Activated B cell treated with CpG ODN at 0.5 μM for 24 hours (primary cell): ENCODE results near the gene SCLY. TPM values are rescaled to one million over a fixed set of nuclear protein-coding genes. Genes with fewer than 3 reads are reported as not detected.

ENCODE experiments used
- ATAC-seq: fragments of 200-7000 bp; cut with Tn5 transposase; one replicate; pipeline ENCODE4 v1.10.0; 2021; ENCODE audit warnings: low read depth, mild to moderate bottlenecking, moderate library complexity
- CTCF ChIA-PET: fragments of 350-600 bp; sonication (Branson Sonifier 250); formaldehyde crosslinking; loops from one replicate; lab custom pipeline; 2021; ENCODE audit warnings: antibody characterized with exemption; lab: Charles Lee
- POLR2A ChIA-PET: fragments of 350-600 bp; sonication (Branson Sonifier 250); formaldehyde crosslinking; loops from one replicate; lab custom pipeline; 2021; ENCODE audit warnings: antibody characterized with exemption; lab: Charles Lee
- DNase-seq: peaks from one replicate; pipeline ENCODE4 v3.0.0; 2022
- H3K27ac Mint-ChIP-seq: one replicate; pipeline ENCODE4 v1.8.0; 2020; ENCODE audit warnings: mixed read lengths
- H3K27me3 Mint-ChIP-seq: one replicate; pipeline ENCODE4 v1.8.0; 2021; ENCODE audit warnings: mixed read lengths
- H3K36me3 Mint-ChIP-seq: one replicate; pipeline ENCODE4 v1.8.0; 2021; ENCODE audit warnings: low read depth, mixed read lengths
- H3K4me1 Mint-ChIP-seq: one replicate; pipeline ENCODE4 v1.8.0; 2021; ENCODE audit warnings: mixed read lengths
- H3K4me3 Mint-ChIP-seq: one replicate; pipeline ENCODE4 v1.8.0; 2020; ENCODE audit warnings: mild to moderate bottlenecking, mixed read lengths
- H3K9me3 Mint-ChIP-seq: one replicate; pipeline ENCODE4 v1.8.0; 2020; ENCODE audit warnings: mixed read lengths
- intact Hi-C: fragments of 100-400 bp; cut with micrococcal nuclease; formaldehyde crosslinking; loops from one replicate; pipeline ENCODE4 v1.15.1; 2024
- total RNA-seq: library from RNA; stranded (reverse); gene quantifications from 2 replicates; pipeline ENCODE4 v1.2.3, GENCODE V29; 2022
- TF ChIP-seq, protein P1 (sequence below): fragments of 200-600 bp; IDR thresholded peaks from one replicate; pipeline ENCODE4 v1.8.0; 2022; ENCODE audit warnings: antibody characterized with exemption, mild to moderate bottlenecking

The SCLY gene
- total RNA-seq, 1 donor from 2014 or later, result 26.9 TPM

DNA sequence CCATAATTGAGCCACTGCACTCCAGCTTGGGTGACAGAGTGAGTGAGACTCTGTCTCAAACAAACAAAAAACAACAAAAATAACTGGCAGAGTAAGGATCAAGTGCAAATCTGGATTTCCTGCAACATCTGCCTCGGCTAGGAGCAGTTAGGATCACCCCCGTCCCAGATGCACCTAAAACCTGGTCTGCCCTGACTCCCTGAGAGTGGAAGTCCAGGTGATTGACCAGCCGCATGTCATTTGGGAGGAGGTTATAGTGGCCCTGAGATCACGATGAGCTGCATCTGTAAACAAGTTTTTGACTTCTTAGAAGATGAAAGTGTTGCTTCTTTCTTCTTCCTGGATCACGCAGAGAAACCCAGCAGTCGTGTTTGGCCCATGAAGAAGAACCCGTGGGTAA lies 34.3 kb downstream of the SCLY start:
- Mint-ChIP-seq H3K4me1 (peaks cover 19% of the 10 kb centered on the region), H3K9me3 (no peaks in the 10 kb centered on the region), H3K36me3 (peaks cover 10% of the 10 kb centered on the region), H3K27me3 (no peaks in the 10 kb centered on the region), H3K27ac (no peak overlapping the region), H3K4me3 (no peak overlapping the region)
- TF ChIP-seq, protein P1, sequence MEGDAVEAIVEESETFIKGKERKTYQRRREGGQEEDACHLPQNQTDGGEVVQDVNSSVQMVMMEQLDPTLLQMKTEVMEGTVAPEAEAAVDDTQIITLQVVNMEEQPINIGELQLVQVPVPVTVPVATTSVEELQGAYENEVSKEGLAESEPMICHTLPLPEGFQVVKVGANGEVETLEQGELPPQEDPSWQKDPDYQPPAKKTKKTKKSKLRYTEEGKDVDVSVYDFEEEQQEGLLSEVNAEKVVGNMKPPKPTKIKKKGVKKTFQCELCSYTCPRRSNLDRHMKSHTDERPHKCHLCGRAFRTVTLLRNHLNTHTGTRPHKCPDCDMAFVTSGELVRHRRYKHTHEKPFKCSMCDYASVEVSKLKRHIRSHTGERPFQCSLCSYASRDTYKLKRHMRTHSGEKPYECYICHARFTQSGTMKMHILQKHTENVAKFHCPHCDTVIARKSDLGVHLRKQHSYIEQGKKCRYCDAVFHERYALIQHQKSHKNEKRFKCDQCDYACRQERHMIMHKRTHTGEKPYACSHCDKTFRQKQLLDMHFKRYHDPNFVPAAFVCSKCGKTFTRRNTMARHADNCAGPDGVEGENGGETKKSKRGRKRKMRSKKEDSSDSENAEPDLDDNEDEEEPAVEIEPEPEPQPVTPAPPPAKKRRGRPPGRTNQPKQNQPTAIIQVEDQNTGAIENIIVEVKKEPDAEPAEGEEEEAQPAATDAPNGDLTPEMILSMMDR, result no peak
- ChIA-PET POLR2A (no interaction called here), CTCF (no interaction called here)
- ATAC-seq (no peak), DNase-seq (no peak)
- intact Hi-C loops, result no loop called here

DNA sequence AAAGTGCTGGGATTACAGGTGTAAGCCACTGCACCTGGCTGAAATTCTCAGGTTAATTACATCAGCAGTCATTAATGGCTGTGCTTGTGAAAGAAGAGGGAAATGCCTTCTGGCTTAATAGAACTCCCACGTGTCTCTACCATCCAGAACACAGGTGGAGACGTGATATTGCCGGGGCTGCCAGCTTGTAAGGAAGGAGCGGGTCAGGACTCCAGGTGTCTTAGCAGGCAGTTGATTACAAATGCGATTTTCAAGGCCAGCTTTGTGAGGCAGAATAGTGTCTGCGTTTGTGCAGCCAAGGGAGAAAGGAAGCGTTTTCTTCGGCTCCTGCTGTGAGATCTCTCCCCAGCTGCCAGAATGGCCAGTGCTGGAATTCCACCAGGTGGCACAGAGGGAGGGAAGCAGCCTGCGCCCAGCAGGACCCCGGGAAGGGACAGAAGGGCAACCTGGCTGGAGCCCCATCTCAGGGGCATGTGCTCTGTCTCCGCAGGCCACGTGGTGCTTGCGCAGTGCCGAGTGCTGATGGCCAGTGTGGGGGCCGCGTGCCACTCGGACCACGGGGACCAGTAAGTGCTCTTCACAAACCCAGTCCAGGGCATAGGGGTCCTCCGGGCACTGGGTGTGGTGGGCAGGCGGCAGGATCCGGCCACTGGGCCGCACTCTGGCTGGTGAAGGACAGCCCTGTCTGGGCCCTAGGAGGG lies 35.7 kb downstream of the SCLY start:
- POLR2A ChIA-PET, result no interaction called here

DNA sequence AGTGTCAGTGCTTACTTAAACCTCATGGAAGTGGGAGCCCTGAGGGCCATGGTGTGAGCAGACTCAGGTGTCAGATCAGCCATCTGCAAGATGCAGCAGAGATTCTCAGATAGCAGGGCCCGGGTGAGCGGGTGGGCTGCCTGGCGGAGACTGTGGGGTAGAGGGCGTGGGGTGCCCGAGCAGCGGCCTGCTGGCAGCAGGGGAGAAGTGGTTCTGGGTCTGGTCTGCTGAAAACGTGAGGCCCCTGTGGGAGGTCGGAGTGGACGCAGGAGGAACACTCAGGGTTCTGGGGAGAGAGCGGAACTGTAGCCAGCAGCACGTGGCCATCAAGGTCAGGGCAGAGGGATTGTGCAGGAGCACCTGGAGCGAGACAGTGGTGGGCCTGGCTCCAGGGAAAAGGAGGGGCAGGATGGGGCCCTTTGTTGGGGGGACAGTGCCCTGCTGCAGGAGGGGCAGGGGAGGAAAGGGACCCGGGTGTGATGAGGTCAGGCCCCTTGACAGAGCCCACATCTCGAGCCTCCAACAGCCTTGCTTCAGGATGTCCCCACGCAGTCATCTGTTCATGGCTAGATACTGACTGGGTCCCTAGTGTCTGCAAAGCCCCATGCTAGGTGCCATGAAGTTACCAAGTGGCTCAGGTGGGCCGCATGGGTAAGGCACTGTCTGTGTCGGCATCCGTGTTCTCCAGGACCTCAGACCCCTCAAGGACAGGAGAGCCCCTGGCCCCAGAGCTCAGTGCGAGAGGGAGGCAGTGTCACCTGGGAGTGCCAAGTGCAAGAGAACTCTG lies 36.6 kb downstream of the SCLY start:
- ATAC-seq (no peak), DNase-seq (no peak)
- H3K9me3 Mint-ChIP-seq, result no peaks in the 10 kb centered on the region
- peaks cover 19% of the 10 kb centered on the region for H3K4me1 Mint-ChIP-seq
- CTCF ChIA-PET, result no interaction called here
- POLR2A ChIA-PET, result interaction anchor here (2.0 kb wide), 1 partner anchor 37 kb away, joined by 7 read pairs; the partner anchor contains the start of gene SCLY
- H3K27me3 Mint-ChIP-seq, result no peaks in the 10 kb centered on the region
- no peak overlapping the region for H3K4me3 Mint-ChIP-seq
- TF ChIP-seq, protein P1, result no peak
- H3K27ac Mint-ChIP-seq, result no peak overlapping the region
- peaks cover 10% of the 10 kb centered on the region for H3K36me3 Mint-ChIP-seq
- intact Hi-C loops, result no loop called here

More for the DNA sequence above, 35.7 kb downstream of the SCLY start:
- intact Hi-C loops, result no loop called here
- CTCF ChIA-PET, result no interaction called here
- no peak overlapping the region for H3K27ac Mint-ChIP-seq
- peaks cover 10% of the 10 kb centered on the region for H3K36me3 Mint-ChIP-seq
- ATAC-seq (no peak), DNase-seq (no peak)
- TF ChIP-seq, protein P1, result no peak
- H3K4me3 Mint-ChIP-seq, result no peak overlapping the region
- H3K4me1 Mint-ChIP-seq, result peaks cover 19% of the 10 kb centered on the region
- H3K9me3 Mint-ChIP-seq, result no peaks in the 10 kb centered on the region
- H3K27me3 Mint-ChIP-seq, result no peaks in the 10 kb centered on the region

DNA sequence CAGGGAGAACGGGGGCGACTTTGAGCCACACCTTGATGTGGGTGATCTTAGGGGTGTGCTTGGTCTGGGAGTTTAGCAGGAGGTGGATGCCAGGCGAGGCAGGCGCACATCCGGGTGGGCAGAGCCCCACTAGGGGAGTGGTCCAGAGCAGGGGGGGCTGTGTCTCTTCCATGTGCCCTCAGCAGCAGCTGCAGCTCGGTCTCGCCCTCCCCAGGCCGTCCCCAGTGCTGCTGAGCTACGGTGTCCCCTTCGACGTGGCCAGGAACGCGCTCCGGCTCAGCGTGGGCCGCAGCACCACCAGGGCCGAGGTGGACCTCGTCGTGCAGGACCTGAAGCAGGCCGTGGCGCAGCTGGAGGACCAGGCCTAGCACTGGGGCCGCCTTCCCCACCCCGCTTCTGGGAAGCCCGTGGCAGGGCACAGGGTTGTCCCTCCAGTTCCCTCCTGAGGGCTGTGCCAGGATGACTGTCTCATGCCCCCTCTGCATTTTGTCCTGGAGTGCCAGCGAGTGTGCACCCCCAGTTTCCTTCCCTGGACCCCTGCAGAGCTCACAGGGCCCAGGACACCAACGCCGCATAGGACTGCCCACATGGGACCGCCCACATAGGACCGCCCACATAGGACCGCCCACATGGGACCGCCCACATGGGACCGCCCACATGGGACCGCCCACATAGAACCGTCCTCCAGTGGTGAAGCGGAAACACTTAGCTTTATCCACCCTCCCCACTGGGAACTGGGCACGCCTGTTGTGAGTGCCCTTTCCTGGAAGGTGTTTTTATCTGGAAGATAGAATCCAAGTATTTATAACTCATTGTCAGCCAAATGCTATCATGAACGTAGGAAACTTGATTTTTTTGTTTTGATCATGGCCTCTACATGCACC lies 37.4 kb downstream of the SCLY start:
- peak; percentile 98 for ATAC-seq
- TF ChIP-seq, protein P1, result no peak
- H3K27ac Mint-ChIP-seq, result peak overlapping the region; percentile 76
- no peak for DNase-seq
- peaks cover 7% of the 10 kb centered on the region for H3K36me3 Mint-ChIP-seq
- no peaks in the 10 kb centered on the region for H3K9me3 Mint-ChIP-seq
- intact Hi-C loops, result loop anchor here (1.0 to 2.0 kb wide), 4 partner anchors 9 to 191 kb away; partner anchors contain the start of genes PER2 and UBE2F
- CTCF ChIA-PET, result no interaction called here
- no peaks in the 10 kb centered on the region for H3K27me3 Mint-ChIP-seq
- H3K4me1 Mint-ChIP-seq, result peaks cover 19% of the 10 kb centered on the region
- POLR2A ChIA-PET, result interaction anchor here (0.6 to 2.0 kb wide), 3 partner anchors 12 to 1866 kb away, joined by 3 to 7 read pairs (median 5); partner anchors contain the start of gene SCLY
- H3K4me3 Mint-ChIP-seq, result peak overlapping the region; percentile 72
